Loucy (cell line): ENCODE measurements around the gene MYRIP.

Source experiments
- H2AFZ ChIP-seq: fragments of 200-600 bp; sonication (generic); 2 replicates; pipeline ENCODE4 v1.6.0; 2016; ENCODE audit warnings: antibody characterized with exemption, mild to moderate bottlenecking, low read length, moderate library complexity
- H3F3A ChIP-seq: fragments of 200-600 bp; 2 replicates; pipeline ENCODE4 v1.6.0; 2016; ENCODE audit warnings: antibody characterized with exemption, low read depth, mild to moderate bottlenecking
- H3K27me3 ChIP-seq: fragments of 200-600 bp; sonication (generic); 2 replicates; pipeline ENCODE4 v1.6.1; 2014; ENCODE audit warnings: low read length, mild to moderate bottlenecking; ENCODE audit not compliant: insufficient read depth, poor library complexity, severe bottlenecking
- H3K36me3 ChIP-seq: fragments of 200-600 bp; sonication (generic); 2 replicates; pipeline ENCODE4 v1.6.1; 2016; ENCODE audit warnings: low read length; ENCODE audit not compliant: insufficient read depth
- H3K4me1 ChIP-seq: fragments of 200-600 bp; sonication (generic); 2 replicates; pipeline ENCODE4 v1.5.1; 2014; ENCODE audit warnings: low read length, mild to moderate bottlenecking; ENCODE audit not compliant: insufficient read depth, poor library complexity, severe bottlenecking
- H3K4me2 ChIP-seq: fragments of 200-600 bp; sonication (generic); 2 replicates; pipeline ENCODE4 v1.6.0; 2014; ENCODE audit warnings: antibody characterized with exemption, low read length, low read depth, mild to moderate bottlenecking; ENCODE audit not compliant: poor library complexity, severe bottlenecking
- H3K4me3 ChIP-seq: fragments of 200-600 bp; sonication (generic); 2 replicates; pipeline ENCODE4 v1.5.1; 2014; ENCODE audit warnings: low read length, mild to moderate bottlenecking, mixed read lengths; ENCODE audit not compliant: poor library complexity, severe bottlenecking
- H3K79me2 ChIP-seq: fragments of 200-600 bp; sonication (generic); 2 replicates; pipeline ENCODE4 v1.6.1; 2014; ENCODE audit warnings: low read length; ENCODE audit not compliant: insufficient read depth
- H3K9ac ChIP-seq: fragments of 200-600 bp; sonication (generic); 2 replicates; pipeline ENCODE4 v1.6.0; 2014; ENCODE audit warnings: mild to moderate bottlenecking, low read depth, low read length, moderate library complexity; ENCODE audit not compliant: poor library complexity, severe bottlenecking
- H3K9me2 ChIP-seq: fragments of 200-600 bp; sonication (generic); replicated peaks from 2 replicates; pipeline ENCODE4 v1.6.1; 2016; ENCODE audit warnings: low read depth, low read length, mixed read lengths
- H3K9me3 ChIP-seq: fragments of 200-600 bp; sonication (generic); 2 replicates; pipeline ENCODE4 v1.6.1; 2014; ENCODE audit warnings: mild to moderate bottlenecking, antibody characterized with exemption, low read length, low read depth; ENCODE audit not compliant: insufficient read depth
- H4K20me1 ChIP-seq: fragments of 200-600 bp; sonication (generic); 2 replicates; pipeline ENCODE4 v1.6.0; 2014; ENCODE audit warnings: antibody characterized with exemption, low read length, mild to moderate bottlenecking; ENCODE audit not compliant: insufficient read depth, poor library complexity, severe bottlenecking
- EZH2phosphoT487 ChIP-seq: fragments of 200-600 bp; IDR thresholded peaks from 2 replicates; pipeline ENCODE4 v1.6.1; 2018; ENCODE audit warnings: antibody characterized with exemption, mild to moderate bottlenecking, moderate library complexity, borderline replicate concordance
- TF ChIP-seq, protein P1 (sequence below): fragments of 200-600 bp; sonication (generic); conservative IDR thresholded peaks from 2 replicates; pipeline ENCODE4 v1.5.1; 2014; ENCODE audit warnings: mild to moderate bottlenecking, antibody characterized with exemption, low read length

The MYRIP gene

DNA sequence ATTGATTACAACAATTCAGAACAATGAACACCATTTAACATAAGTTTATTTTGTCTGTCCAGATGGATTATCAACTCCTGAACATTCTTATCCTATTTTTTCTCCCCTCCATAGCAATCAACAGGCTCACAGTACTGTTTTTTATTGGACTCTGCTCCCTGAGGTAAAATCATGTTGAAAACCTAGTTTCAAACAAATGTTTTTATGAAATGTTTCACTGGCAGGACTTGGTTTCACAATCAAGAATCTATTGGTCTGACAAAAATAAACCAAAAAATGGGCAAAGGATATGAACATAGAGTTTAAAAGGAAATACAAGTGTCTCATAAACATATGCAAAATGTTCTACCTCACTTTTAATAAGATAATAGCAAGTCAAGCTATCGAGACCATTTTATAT lies 2.6 kb upstream of the MYRIP start:
- H3K27me3 ChIP-seq, result no peaks in the 10 kb centered on the region
- no peak overlapping the region for H3K9ac ChIP-seq
- H2AFZ ChIP-seq, result no peak overlapping the region
- H4K20me1 ChIP-seq, result no peaks in the 10 kb centered on the region
- H3K9me2 ChIP-seq, result no peaks in the 10 kb centered on the region
- no peak for TF ChIP-seq EZH2phosphoT487
- TF ChIP-seq, protein P1, sequence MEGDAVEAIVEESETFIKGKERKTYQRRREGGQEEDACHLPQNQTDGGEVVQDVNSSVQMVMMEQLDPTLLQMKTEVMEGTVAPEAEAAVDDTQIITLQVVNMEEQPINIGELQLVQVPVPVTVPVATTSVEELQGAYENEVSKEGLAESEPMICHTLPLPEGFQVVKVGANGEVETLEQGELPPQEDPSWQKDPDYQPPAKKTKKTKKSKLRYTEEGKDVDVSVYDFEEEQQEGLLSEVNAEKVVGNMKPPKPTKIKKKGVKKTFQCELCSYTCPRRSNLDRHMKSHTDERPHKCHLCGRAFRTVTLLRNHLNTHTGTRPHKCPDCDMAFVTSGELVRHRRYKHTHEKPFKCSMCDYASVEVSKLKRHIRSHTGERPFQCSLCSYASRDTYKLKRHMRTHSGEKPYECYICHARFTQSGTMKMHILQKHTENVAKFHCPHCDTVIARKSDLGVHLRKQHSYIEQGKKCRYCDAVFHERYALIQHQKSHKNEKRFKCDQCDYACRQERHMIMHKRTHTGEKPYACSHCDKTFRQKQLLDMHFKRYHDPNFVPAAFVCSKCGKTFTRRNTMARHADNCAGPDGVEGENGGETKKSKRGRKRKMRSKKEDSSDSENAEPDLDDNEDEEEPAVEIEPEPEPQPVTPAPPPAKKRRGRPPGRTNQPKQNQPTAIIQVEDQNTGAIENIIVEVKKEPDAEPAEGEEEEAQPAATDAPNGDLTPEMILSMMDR, result no peak
- no peaks in the 10 kb centered on the region for H3F3A ChIP-seq
- no peaks in the 10 kb centered on the region for H3K36me3 ChIP-seq
- no peak overlapping the region for H3K4me3 ChIP-seq
- H3K4me1 ChIP-seq, result no peaks in the 10 kb centered on the region
- no peaks in the 10 kb centered on the region for H3K9me3 ChIP-seq
- no peak overlapping the region for H3K4me2 ChIP-seq
- H3K79me2 ChIP-seq, result no peaks in the 10 kb centered on the region

DNA sequence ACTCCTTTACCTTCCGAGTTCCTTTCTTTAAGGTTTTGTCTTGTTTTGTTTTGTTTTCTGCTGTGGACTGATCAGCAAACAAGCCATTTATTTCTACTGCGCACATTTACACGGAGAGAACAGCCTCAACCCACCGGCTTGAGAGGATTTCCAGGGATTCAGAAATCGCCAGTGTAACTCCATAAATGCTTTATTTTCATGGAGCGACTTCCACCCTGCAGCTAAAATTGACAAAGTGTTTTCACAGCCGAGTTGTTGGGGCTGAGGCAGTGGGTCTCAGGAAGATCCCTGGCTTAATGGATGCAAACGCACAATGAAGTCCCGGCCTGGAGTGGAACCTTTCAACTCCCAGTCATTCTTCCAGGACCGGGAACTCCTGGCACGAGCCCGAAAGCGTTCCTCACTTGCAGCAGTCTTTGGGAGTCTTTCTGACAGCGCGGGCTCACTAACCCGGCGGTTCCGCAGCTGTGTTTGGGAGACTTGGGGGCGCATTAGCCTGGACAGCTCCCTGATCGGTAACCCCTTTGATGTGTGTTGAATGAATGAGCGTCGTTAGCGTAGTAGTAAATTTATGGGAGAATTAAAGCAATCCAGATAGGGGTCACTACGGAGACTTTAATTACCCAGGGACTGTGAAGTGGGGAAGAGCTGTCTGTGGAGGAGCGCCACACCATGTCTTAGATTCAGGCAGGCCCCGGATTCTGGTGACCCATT lies 785 bp upstream of the MYRIP start:
- no peaks in the 10 kb centered on the region for H3F3A ChIP-seq
- TF ChIP-seq, protein P1, result no peak
- no peak for TF ChIP-seq EZH2phosphoT487
- no peak overlapping the region for H3K9ac ChIP-seq
- H3K36me3 ChIP-seq, result no peaks in the 10 kb centered on the region
- no peaks in the 10 kb centered on the region for H3K27me3 ChIP-seq
- no peaks in the 10 kb centered on the region for H3K79me2 ChIP-seq
- H3K9me2 ChIP-seq, result no peaks in the 10 kb centered on the region
- no peaks in the 10 kb centered on the region for H3K4me1 ChIP-seq
- H3K9me3 ChIP-seq, result no peaks in the 10 kb centered on the region
- H3K4me3 ChIP-seq, result no peak overlapping the region
- H3K4me2 ChIP-seq, result no peak overlapping the region
- no peaks in the 10 kb centered on the region for H4K20me1 ChIP-seq
- no peak overlapping the region for H2AFZ ChIP-seq

DNA sequence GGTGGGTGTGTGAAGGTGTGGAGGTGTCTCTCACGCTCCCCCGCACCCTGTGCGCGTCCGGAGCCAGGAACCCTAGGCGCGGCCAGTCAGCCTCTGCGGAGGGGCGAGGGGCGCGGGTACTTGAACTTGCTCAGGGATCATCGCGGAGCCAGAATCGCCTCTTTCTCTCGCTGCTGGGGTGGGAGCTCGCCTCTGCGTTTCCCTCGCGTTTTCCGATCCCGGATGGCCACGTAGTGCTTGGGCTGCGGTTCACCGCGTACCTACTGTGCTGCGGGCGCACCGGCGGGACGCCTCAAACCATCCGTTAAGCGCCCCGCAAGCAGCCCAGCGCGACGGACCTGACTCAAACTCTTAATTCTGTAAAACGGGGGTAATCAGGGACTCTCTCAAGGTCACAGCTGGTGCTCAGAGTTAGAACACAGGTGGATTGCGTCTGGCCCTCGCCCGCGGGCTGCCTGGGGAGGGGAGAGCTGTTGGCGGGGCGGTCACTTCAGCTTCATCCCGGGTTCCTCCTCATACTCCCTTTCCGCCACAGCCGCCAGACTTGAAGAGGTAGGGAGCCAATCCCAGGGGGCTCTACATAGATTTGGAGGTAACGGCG lies 686 bp downstream of the MYRIP start:
- Histone ChIP-seq H3K9ac (no peak overlapping the region), H3K4me1 (no peaks in the 10 kb centered on the region), H2AFZ (no peak overlapping the region), H3F3A (no peaks in the 10 kb centered on the region), H3K9me2 (no peaks in the 10 kb centered on the region), H3K4me3 (no peak overlapping the region), H3K36me3 (no peaks in the 10 kb centered on the region), H3K9me3 (no peaks in the 10 kb centered on the region), H3K27me3 (no peaks in the 10 kb centered on the region), H3K4me2 (no peak overlapping the region), H3K79me2 (no peaks in the 10 kb centered on the region), H4K20me1 (no peaks in the 10 kb centered on the region)
- TF ChIP-seq, protein P1, result no peak
- no peak for TF ChIP-seq EZH2phosphoT487
